Activated CD4-positive, alpha-beta T cell treated with anti-CD3 and anti-CD28 coated beads for 1 hour (primary cell): ENCODE data around the gene KASH5.
"Not testable (repeated sequence)": the region's sequence is repeated elsewhere in the genome, so short reads cannot be mapped to it uniquely, and the experiment has no call there.

Experiments used
- DNase-seq: peaks from one replicate; pipeline ENCODE4 v3.0.0-alpha.2; 2020

Gene KASH5

GRCh38 chr19:49439836-49440235 lies 51.8 kb downstream of the KASH5 start:
- DNase-seq, result no peak

- DNase-seq, result no peak
Observed at GRCh38 chr19:49440439-49441209, 52.6 kb downstream of the KASH5 start.

- DNase-seq, result no peak
Observed at GRCh38 chr19:49441210-49441959, 53.3 kb downstream of the KASH5 start, which contains the start of gene SLC17A7. SLC17A7 (minus strand) TSS chr19:49441527; CDS start chr19:49441379, 148 bp downstream.

- no peak for DNase-seq
Observed at GRCh38 chr19:49441960-49442350, 53.9 kb downstream of the KASH5 start.

- DNase-seq, result no peak
Observed at GRCh38 chr19:49442354-49442753, 54.3 kb downstream of the KASH5 start.

GRCh38 chr19:49442771-49443365 lies 54.8 kb downstream of the KASH5 start:
- no peak for DNase-seq

GRCh38 chr19:49443366-49444099 lies 55.5 kb downstream of the KASH5 start:
- DNase-seq, result peak; percentile 87

GRCh38 chr19:49444100-49444700 lies 56.2 kb downstream of the KASH5 start:
- DNase-seq, result not testable (repeated sequence)

GRCh38 chr19:49445997-49446396 lies 57.9 kb downstream of the KASH5 start:
- DNase-seq, result no peak

GRCh38 chr19:49447485-49448431 lies 59.7 kb downstream of the KASH5 start:
- no peak for DNase-seq

- DNase-seq, result no peak
Observed at GRCh38 chr19:49448432-49448786, 60.4 kb downstream of the KASH5 start.

GRCh38 chr19:49450405-49450804 lies 62.4 kb downstream of the KASH5 start:
- DNase-seq, result no peak

GRCh38 chr19:49451430-49452181 lies 63.6 kb downstream of the KASH5 start, which contains the start of gene PIH1D1:
PIH1D1 (minus strand) TSS chr19:49451814; CDS start chr19:49451574, 240 bp downstream.
- DNase-seq, result peak; percentile 88

- peak; percentile 97 for DNase-seq
Observed at GRCh38 chr19:49453013-49453756, 65.1 kb downstream of the KASH5 start, which contains the start of gene ALDH16A1. ALDH16A1 (plus strand) TSS chr19:49453225; CDS start chr19:49453332, 107 bp downstream.

GRCh38 chr19:49453757-49454240 lies 65.8 kb downstream of the KASH5 start:
- no peak for DNase-seq

GRCh38 chr19:49455773-49456172 lies 67.7 kb downstream of the KASH5 start:
- no peak for DNase-seq

- no peak for DNase-seq
Observed at GRCh38 chr19:49456326-49456725, 68.3 kb downstream of the KASH5 start.

- DNase-seq, result no peak
Observed at GRCh38 chr19:49458567-49458903, 70.5 kb downstream of the KASH5 start.

GRCh38 chr19:49459388-49459787 lies 71.3 kb downstream of the KASH5 start:
- DNase-seq, result no peak

GRCh38 chr19:49461130-49461529 lies 73.1 kb downstream of the KASH5 start:
- not testable (repeated sequence) for DNase-seq
